Central memory CD4-positive, alpha-beta T cell (primary cell): ENCODE data around the gene CYP46A1.
A peak's percentile ranks its signal among the peaks of the same experiment; 100 is the strongest.

Experiments used
- DNase-seq: peaks from one replicate; pipeline ENCODE4 v3.0.0; 2022

The CYP46A1 gene

DNA sequence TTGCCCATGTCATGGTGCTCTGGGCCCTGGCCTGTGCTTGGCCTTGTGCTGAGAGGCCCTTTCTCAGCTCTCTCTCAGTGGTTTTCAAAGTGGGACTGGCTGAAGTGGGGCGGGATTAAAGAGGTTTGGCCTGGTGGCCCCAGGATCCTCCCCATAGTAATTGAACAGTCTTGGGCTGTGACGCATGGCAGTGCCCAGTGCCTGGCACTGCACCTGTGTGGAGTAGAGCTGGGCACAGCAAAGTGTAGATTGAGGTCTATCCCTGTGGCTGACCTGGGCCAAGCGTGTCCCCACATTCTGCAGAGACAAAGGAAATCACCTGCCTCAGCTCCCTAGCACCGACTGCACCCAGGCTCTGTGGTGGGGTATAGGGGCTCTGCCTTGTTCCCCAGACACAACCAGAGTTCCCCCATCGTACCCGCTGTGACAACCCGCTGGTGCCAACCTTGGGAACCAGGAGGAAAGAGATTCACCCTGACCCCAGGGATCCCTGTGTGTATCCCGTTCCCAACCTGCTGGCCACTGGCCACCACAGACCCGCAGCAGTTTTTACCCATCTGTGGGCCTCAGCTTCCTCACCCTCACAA, 9.9 kb upstream of the CYP46A1 start:
- no peak for DNase-seq

GRCh38 chr14:99674776-99675381, 9.2 kb upstream of the CYP46A1 start:
- DNase-seq = no peak

DNA sequence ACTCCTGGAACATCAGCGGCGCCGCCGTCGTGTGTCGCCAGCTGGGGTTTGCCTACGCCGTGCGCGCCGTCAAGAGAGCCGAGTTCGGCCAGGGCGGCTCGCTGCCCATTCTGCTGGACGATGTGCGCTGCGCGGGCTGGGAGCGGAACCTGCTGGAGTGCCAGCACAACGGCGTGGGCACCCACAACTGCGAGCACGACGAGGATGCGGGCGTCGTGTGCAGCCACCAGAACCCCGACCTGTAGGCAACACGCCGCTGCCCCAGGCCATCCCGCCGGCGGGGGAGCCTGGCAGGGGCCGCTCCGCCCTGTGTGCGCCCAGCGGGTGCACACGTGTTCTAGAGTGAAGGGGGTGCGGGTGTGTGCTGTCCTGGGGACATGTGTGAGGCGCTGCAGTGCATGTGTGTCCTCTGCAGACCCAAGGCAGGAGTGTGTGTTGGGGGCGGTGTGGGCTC, 8.7 kb upstream of the CYP46A1 start:
- no peak for DNase-seq

- no peak for DNase-seq
Measured at GRCh38 chr14:99675951-99676350, 8.1 kb upstream of the CYP46A1 start.

- DNase-seq = no peak
Measured at GRCh38 chr14:99676657-99677056, 7.4 kb upstream of the CYP46A1 start.

DNA sequence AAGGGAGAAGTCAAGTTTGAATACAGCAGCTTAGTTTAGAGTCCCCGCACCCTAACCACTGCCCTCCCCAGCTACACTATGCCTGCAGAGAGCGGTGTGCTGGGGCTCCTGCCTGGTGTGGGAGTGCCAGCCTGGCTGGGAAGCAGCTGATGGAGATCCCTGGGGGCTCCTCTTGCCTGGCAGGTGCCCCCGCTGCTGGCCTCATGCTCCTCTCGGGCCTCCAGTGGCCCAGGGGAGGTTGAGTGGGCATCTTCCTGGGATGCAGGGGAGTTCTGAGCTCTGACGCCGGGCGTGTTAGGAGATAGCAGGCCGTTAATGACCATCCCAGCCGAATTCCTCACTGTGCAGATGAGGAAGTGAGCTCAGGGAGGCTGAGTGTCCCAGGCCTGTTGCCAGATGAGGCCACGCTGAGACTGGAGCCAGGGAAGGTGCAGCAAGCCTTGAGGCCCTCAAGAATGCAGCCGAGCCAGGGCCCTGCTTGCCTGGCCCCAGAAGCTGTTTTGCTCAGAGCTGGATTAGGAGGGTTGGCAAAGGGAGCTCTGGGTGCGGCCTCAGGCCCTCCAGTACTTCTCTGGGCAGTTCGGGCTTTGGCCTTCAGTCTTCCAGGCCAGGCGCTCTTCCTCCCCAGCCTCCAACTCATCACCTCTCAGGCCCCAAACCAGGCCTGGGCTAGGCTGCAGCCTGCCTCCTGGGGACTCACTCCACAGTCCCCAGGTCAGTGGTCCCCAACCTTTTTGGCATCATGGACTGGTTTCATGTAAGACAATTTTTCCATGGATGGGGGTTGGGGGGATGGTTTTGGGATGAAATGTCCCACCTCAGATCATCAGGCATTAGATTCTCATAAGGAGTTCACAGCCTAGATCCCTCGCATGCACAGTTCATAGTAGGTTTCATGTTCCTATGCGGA, 6.6 kb upstream of the CYP46A1 start:
- no peak for DNase-seq

DNA sequence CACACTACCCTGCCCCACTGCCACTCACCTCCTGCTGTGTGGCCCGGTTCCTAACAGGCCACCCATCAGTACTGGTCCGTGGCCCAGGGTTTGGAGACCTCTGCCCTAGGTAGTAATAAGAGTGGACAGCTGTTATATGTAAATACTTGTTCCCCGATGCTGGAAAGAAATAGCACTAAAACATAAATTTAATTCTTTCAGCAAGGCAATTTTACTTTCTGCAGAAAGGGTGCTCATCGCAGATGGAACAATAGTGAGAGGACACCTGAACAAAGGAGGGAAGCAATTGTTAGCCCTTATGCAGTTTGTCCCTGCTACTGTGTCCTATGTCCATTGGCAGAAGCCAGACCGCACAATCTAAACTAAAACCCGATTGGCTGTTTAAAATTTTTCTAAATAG, 5.9 kb upstream of the CYP46A1 start:
- DNase-seq = no peak

- no peak for DNase-seq
Measured at GRCh38 chr14:99679111-99679510, 5.0 kb upstream of the CYP46A1 start.

DNA sequence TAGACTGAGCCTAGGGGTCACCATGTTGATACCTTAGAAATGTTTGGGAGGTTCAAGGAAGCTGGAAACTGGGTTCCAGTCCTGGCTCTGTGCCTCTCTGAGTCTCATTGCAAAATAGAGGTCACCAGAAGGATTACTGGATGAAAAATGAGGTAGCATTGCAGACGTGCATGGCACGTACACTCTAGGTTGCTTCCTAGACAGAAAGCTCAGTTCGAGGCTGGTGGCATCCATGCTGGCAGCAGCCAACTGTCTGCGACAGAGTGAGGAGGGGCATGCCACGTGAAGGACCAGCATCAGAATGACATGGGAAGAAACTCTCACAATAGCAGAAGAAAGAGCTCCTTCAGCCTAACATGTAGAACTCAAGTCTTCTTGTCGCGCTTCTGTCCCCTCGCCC, 4.6 kb upstream of the CYP46A1 start:
- DNase-seq = no peak

DNA sequence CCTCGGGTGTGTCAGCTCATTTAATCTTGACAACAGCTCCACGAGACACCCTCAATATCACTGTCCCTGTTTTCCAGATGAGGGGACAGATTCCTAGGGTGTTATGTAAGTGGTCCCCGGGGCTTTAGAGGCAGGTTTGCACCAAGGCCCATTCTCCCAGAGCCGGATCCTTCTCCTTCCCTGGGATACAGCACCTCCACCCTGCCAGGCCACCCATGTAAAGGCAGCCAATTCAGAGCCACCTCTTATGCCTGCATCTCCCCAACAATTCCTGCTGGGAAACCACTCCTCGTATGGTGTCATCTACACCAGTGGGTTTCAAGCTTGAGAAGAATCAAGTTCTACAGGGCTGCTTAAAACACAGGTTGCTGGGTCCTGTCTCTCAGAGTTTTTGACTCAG, 4.1 kb upstream of the CYP46A1 start:
- no peak for DNase-seq

DNA sequence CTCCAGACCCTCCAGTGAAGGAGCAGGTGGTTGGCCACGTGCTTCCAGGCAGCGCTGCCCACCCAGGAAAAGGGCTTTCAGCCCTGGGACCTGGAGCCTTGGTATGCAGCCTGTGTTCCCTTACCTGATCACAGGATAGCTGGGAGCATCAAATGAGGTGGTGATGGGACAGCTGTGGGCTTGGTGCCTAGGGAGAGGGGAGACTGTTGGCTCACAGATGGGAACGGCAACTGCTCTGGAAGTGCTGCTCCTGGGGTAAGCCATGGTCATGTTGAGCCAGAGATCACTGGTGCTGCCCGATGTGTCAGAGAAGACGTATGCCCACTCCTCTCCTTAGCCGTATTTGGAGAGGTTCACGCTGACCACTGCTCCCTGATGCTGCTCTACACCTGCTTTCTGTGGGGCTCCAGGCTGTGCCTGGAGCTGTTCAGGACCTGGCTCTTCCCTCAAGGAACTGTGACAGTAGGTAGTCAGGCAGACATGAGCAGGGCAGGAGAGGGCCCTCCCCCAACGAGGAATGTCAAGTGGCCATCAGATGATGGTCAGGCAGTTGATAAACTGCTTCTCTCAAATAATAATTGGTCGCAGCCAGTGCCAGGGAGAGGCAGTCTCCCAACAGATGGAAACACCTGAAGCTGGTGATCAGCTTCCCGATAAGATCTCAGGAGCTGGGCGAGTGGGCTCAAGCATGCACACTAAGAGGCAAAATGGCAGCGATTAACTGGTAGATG, 2.8 kb upstream of the CYP46A1 start:
- DNase-seq = no peak

GRCh38 chr14:99681832-99682148, 2.3 kb upstream of the CYP46A1 start:
- DNase-seq = no peak

- DNase-seq = peak; percentile 72
Measured at GRCh38 chr14:99682809-99683618, 1.1 kb upstream of the CYP46A1 start.

- no peak for DNase-seq
Measured at GRCh38 chr14:99684410-99684934, 374 bp downstream of the CYP46A1 start.

GRCh38 chr14:99685151-99685591, 1.1 kb downstream of the CYP46A1 start:
- no peak for DNase-seq

DNA sequence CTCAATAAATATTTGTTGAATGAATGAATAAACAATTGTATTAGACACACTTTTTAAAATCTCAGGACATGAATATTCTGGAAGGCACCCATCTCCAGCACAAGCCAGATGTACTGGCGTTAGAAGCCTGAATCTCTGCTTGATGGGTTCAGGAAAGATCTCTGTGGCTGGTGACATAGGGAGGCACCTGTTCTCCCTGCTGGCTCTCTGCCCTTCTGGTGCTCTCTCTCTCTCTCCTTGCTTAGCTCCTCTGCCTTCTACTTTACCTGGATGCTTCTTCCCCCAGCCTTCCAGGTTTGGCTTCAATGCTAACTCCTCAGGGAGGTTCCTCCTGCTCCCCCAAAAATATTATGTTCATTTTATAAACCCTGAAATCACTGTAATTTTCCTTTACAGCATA, 1.5 kb downstream of the CYP46A1 start:
- DNase-seq = no peak

GRCh38 chr14:99686557-99687283, 2.6 kb downstream of the CYP46A1 start:
- DNase-seq = no peak

GRCh38 chr14:99687284-99688209, 3.4 kb downstream of the CYP46A1 start:
- DNase-seq = peak; percentile 47

- DNase-seq = no peak
Measured at GRCh38 chr14:99688210-99688581, 4.1 kb downstream of the CYP46A1 start.

DNA sequence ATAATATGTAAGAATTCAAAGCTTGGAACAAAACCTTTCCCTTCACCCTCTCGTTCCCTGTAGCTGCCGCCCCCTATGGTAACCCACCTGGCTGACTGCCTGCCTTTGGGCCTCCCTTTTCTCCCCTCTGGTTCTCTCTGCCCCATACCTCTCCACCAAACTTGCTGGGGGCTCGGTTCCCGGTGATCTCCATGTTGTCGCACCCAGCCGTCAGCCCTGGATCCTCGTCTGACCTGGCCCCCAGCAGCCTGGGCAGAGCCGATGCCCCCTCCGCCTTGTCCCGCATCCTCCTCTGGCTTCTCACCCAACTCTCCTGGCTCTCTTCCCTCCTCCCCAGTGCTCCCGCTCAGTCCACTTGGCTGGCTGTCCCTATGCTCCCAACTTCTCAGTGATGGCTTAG, 4.5 kb downstream of the CYP46A1 start:
- DNase-seq = no peak
